K562 (cell line): ENCODE measurements around the gene CRACDL. TPM values are rescaled to one million over a fixed set of nuclear protein-coding genes. Genes with fewer than 3 reads are reported as not detected.

Source experiments
- ATAC-seq: fragments of 200-7000 bp; cut with Tn5 transposase; 3 replicates; pipeline ENCODE4 v1.9.1; 2020; ENCODE audit warnings: moderate library complexity
- BruUV-seq: library from RNA; stranded (reverse); fragments of 400-500 nt; replicated peaks from 2 replicates; lab custom pipeline; 2021; lab: Mats Ljungman, UMichigan
- CTCF ChIA-PET: fragments of 300-600 bp; formaldehyde crosslinking; extraction: SDS; loops from one replicate; lab custom pipeline; 2021; ENCODE audit warnings: low intra/inter-chr PET ratio; lab: Yijun Ruan, JAX
- POLR2A ChIA-PET: fragments of 300-600, 350-650 bp; sonication (Branson Sonifier 250); formaldehyde crosslinking; extraction: SDS; loops from one replicate; lab custom pipeline; 2021; ENCODE audit warnings: antibody characterized with exemption, inconsistent platforms; lab: Yijun Ruan, JAX
- DNase-seq, 4 experiments: peaks; one replicate each; pipeline versions ENCODE4 v3.0.0 to v3.0.0-alpha.2; 2011 to 2018; ENCODE audit warnings: low spot score in 3 of 4, mixed read lengths in 3 of 4; ENCODE audit errors: extremely low read depth in 1 of 4
- FAIRE-seq: peaks from 2 replicates; lab custom pipeline; 2011; peaks lifted over from hg19 to GRCh38; lab: Jason Lieb, UNC
- H2AFZ ChIP-seq: 2 replicates; pipeline ENCODE4 v1.6.0; 2011; ENCODE audit warnings: low read depth, low read length, control low read depth, inconsistent platforms
- H3K27ac ChIP-seq: fragments of 200-600 bp; 3 replicates; pipeline ENCODE4 v1.8.0; 2011; ENCODE audit warnings: low read depth, mild to moderate bottlenecking, control low read depth, inconsistent platforms, low read length, moderate library complexity, mixed read lengths; ENCODE audit errors: extremely low read depth
- H3K27me3 ChIP-seq, 2 experiments: fragments of 300-600 bp in 1 of 2; 2 replicates in 1 of 2; 3 replicates in 1 of 2; pipeline versions ENCODE4 v1.6.0 to v1.8.0; 2011; ENCODE audit warnings: inconsistent platforms in 2 of 2, low read length in 2 of 2, mild to moderate bottlenecking in 1 of 2, mixed read lengths in 1 of 2, moderate library complexity in 1 of 2; ENCODE audit not compliant: control insufficient read depth in 2 of 2, insufficient read depth in 2 of 2
- H3K36me3 ChIP-seq: fragments of 300-600 bp; 3 replicates; pipeline ENCODE4 v1.8.0; 2011; ENCODE audit warnings: mild to moderate bottlenecking, low read length, inconsistent platforms; ENCODE audit not compliant: control insufficient read depth, insufficient read depth
- H3K4me1 ChIP-seq, 2 experiments: fragments of 200-600 bp in 1 of 2; replicated peaks in 1 of 2; 2 replicates in 1 of 2; 3 replicates in 1 of 2; pipeline versions ENCODE4 v1.5.1 to v1.8.0; 2011; ENCODE audit warnings: inconsistent platforms in 2 of 2, low read length in 2 of 2, mild to moderate bottlenecking in 1 of 2, mixed read lengths in 1 of 2, moderate library complexity in 1 of 2; ENCODE audit not compliant: control insufficient read depth in 2 of 2, insufficient read depth in 2 of 2
- H3K4me2 ChIP-seq: 2 replicates; pipeline ENCODE4 v1.6.1; 2011; ENCODE audit warnings: low read length, control low read depth, inconsistent platforms, mixed read lengths; ENCODE audit not compliant: insufficient read depth
- H3K4me3 ChIP-seq: fragments of 200-600 bp; sonication (generic), shearing (Covaris generic); 2 replicates; pipeline ENCODE4 v1.5.1; 2016; ENCODE audit warnings: control low read depth, inconsistent platforms
- H3K79me2 ChIP-seq: fragments of 200-600 bp; 3 replicates; pipeline ENCODE4 v1.8.0; 2011; ENCODE audit warnings: low read length, inconsistent platforms; ENCODE audit not compliant: control insufficient read depth, insufficient read depth
- H3K9ac ChIP-seq, 2 experiments: 2 replicates each; pipeline versions ENCODE4 v1.6.0 to v1.6.1; 2011; ENCODE audit warnings: low read depth in 2 of 2, low read length in 2 of 2, control low read depth in 1 of 2, inconsistent platforms in 1 of 2, mild to moderate bottlenecking in 1 of 2, mixed read lengths in 1 of 2; ENCODE audit not compliant: insufficient read depth in 1 of 2
- H3K9me1 ChIP-seq: one replicate; pipeline ENCODE4 v1.6.0; 2011; ENCODE audit warnings: inconsistent platforms, mild to moderate bottlenecking, low read length, moderate library complexity; ENCODE audit not compliant: control insufficient read depth, insufficient read depth
- H3K9me3 ChIP-seq: replicated peaks from 2 replicates; pipeline ENCODE4 v1.5.1; 2011; ENCODE audit warnings: low read depth, low read length, inconsistent platforms; ENCODE audit not compliant: control insufficient read depth, insufficient read depth
- H4K20me1 ChIP-seq: replicated peaks from 2 replicates; pipeline ENCODE4 v1.6.1; 2011; ENCODE audit warnings: low read length, inconsistent platforms, mixed read lengths; ENCODE audit not compliant: control insufficient read depth, insufficient read depth
- COPS2 ChIP-seq: fragments of 450-650 bp; conservative IDR thresholded peaks from 2 replicates; pipeline ENCODE4 v1.6.1; 2016; ENCODE audit warnings: mild to moderate bottlenecking, moderate library complexity
- FOXP1 ChIP-seq: sonication (generic); formaldehyde crosslinking; IDR thresholded peaks from 2 replicates; pipeline ENCODE4 v1.8.0; 2022; ENCODE audit warnings: mild to moderate bottlenecking, missing genetic modification reagents
- GTF2A2 ChIP-seq: IDR thresholded peaks from 2 replicates; pipeline ENCODE4 v1.6.1; 2016; ENCODE audit warnings: mild to moderate bottlenecking, missing genetic modification characterization, missing compliant biosample characterization
- GTF2E2 ChIP-seq: fragments of 200-800 bp; sonication (Bioruptor generic); IDR thresholded peaks from 2 replicates; pipeline ENCODE4 v1.6.1; 2016; ENCODE audit warnings: missing genetic modification characterization, missing compliant biosample characterization
- IRF1 ChIP-seq: sonication (generic); formaldehyde crosslinking; IDR thresholded peaks from 2 replicates; pipeline ENCODE4 v1.8.0; 2022; ENCODE audit warnings: missing genetic modification reagents, mild to moderate bottlenecking, borderline replicate concordance
- MBD2 ChIP-seq: sonication (generic); IDR thresholded peaks from 2 replicates; pipeline ENCODE4 v1.6.1; 2016; ENCODE audit warnings: low read depth, borderline replicate concordance
- MECOM ChIP-seq: fragments of 250-450 bp; sonication (Bioruptor Pico); IDR thresholded peaks from 2 replicates; pipeline ENCODE4 v1.8.0; 2022; ENCODE audit warnings: inconsistent platforms
- RFX5 ChIP-seq: IDR thresholded peaks from 2 replicates; pipeline ENCODE4 v1.6.1; 2011; ENCODE audit warnings: low read depth, mild to moderate bottlenecking, improper control_type of control experiment, low read length
- SIX5 ChIP-seq, 2 experiments: IDR thresholded peaks; 2 replicates each; pipeline ENCODE4 v1.6.1; 2011; ENCODE audit warnings: low read length in 2 of 2, borderline replicate concordance in 1 of 2, low read depth in 1 of 2, mild to moderate bottlenecking in 1 of 2, moderate library complexity in 1 of 2; ENCODE audit not compliant: insufficient read depth in 1 of 2
- SMC3 ChIP-seq: conservative IDR thresholded peaks from 2 replicates; pipeline ENCODE4 v1.6.1; 2011; ENCODE audit warnings: low read depth, low read length, improper control_type of control experiment; ENCODE audit not compliant: insufficient read depth
- TAF7 ChIP-seq: fragments of 450-650 bp; IDR thresholded peaks from 2 replicates; pipeline ENCODE4 v1.6.1; 2016; ENCODE audit warnings: missing genetic modification characterization, missing compliant biosample characterization
- TCF3 ChIP-seq: sonication (generic); formaldehyde crosslinking; IDR thresholded peaks from 2 replicates; pipeline ENCODE4 v1.4.0; 2020; ENCODE audit warnings: mild to moderate bottlenecking, missing genetic modification reagents
- TCFL5 ChIP-seq: fragments of 250-450 bp; sonication (Bioruptor Pico); conservative IDR thresholded peaks from 2 replicates; pipeline ENCODE4 v1.6.1; 2021; ENCODE audit warnings: mild to moderate bottlenecking, moderate library complexity, matching md5 sums
- WGBS: fragments of 100-300 bp; shearing (Covaris generic); methylation state at CpG from one replicate; pipeline ENCODE4 v1.1.6; 2016; ENCODE audit warnings: low coverage, mixed read lengths; ENCODE audit not compliant: insufficient coverage; ENCODE audit errors: missing lambda C conversion rate; 5-methylcytosine and 5-hydroxymethylcytosine counted together
- in situ Hi-C: fragments of 300-500 bp; cut with MboI; formaldehyde crosslinking; loops from 4 replicates; pipeline ENCODE4 v1.15.0; 2018; ENCODE audit warnings: inconsistent platforms, mixed read lengths
- intact Hi-C: fragments of 100-400 bp; cut with micrococcal nuclease; formaldehyde crosslinking; loops from 2 replicates; pipeline ENCODE4 v1.14.2; 2022
- polyA plus RNA-seq, 8 experiments: library from polyadenylated mRNA; depleted of rRNA in 4 of 8; stranded (reverse) in 5 of 8; unstranded in 3 of 8; fragments of >200 nt; fragmentation: Nextera tagmentation in 2 of 8; fragmentation: Illumina TruSeq in 1 of 8; extraction: Ambion mirVana in 2 of 8; extraction: Trizol in 1 of 8; gene quantifications; 2 replicates each; pipeline versions ENCODE4 v1.2.1 to v1.2.3, GENCODE V29; 2011 to 2014; ENCODE audit warnings: inconsistent platforms in 1 of 8, missing spikeins in 1 of 8
- total RNA-seq, 7 experiments: library from RNA; depleted of rRNA in 6 of 7; stranded (reverse); fragments of >200 nt in 6 of 7; fragmentation: Illumina TruSeq in 2 of 7; extraction: Trizol in 2 of 7; gene quantifications; 2 replicates each; pipeline versions ENCODE4 v1.2.1 to v1.2.3, GENCODE V29; 2011 to 2021; ENCODE audit warnings: low replicate concordance in 1 of 7
- TF ChIP-seq, protein P1 (sequence below), 2 experiments: IDR thresholded peaks in 1 of 2; conservative IDR thresholded peaks in 1 of 2; 2 replicates each; pipeline ENCODE4 v1.6.1; 2016; ENCODE audit warnings: low read depth in 2 of 2, mild to moderate bottlenecking in 1 of 2, missing compliant biosample characterization in 1 of 2, missing genetic modification characterization in 1 of 2, moderate library complexity in 1 of 2

Gene CRACDL
- total and polyA plus RNA-seq, 9 of the 15 experiments (the other 6 are each of a cell fraction or from before 2014, with no cell fraction given), result not detected

DNA sequence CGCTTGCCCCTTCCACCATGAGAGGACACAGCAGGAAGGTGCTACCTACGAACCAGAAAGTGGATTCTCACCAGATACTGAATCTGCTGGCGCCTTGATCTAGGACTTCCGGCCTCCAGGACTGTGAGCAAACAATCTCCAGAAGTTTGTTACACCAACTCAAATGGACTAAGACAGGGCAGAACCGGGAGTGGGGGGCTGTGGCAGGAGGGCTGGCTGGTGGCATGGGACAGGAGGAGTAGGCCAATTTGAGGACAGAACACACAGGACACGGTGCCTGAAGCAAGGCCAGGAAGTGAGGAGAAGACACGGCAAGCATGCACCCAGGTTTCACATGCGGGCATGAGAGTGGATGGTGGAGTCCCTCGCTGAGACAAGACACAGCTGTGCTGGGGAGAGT is 40.1 kb downstream of the CRACDL start:
- no peak for FAIRE-seq

More for the DNA sequence above, 40.1 kb downstream of the CRACDL start:
- H4K20me1 ChIP-seq, result no peaks in the 10 kb centered on the region; the same call in 1 of the 2 replicates
- ChIA-PET CTCF (no interaction called here), POLR2A (interaction anchor here (0.9 kb wide), 1 partner anchor 12 kb away, joined by 3 read pairs; no protein-coding TSS in a partner anchor)
- H3K27me3 ChIP-seq, result peaks cover 3 to 53% of the 10 kb centered on the region in 2 experiments; a peak in 3 of 5 replicates
- H3K9me3 ChIP-seq, result no peaks in the 10 kb centered on the region
- DNase-seq (no peak), ATAC-seq (no peak)
- H3K4me3 ChIP-seq, result no peak overlapping the region
- no peaks in the 10 kb centered on the region for H3K9me1 ChIP-seq
- H3K79me2 ChIP-seq, result no peaks in the 10 kb centered on the region
- no peak overlapping the region for H3K27ac ChIP-seq
- intact Hi-C loops (no loop called here), in situ Hi-C loops (no loop called here)
- H2AFZ ChIP-seq, result no peak overlapping the region
- H3K9ac ChIP-seq, result no peak overlapping the region
- H3K4me2 ChIP-seq, result no peak overlapping the region
- BruUV-seq, result no TSS peak
- TF ChIP-seq GTF2E2 (tag), result no peak
- no peak for TF ChIP-seq SIX5 (IDR thresholded peaks at IDR 0.05; ENCODE audit: borderline replicate concordance in 1 of 2, insufficient read depth in 1 of 2, low read depth in 1 of 2, low read length in 2 of 2)
- no peak for TF ChIP-seq TCF3 (CRISPR knock-in tag)
- TF ChIP-seq IRF1 (CRISPR knock-in tag), result no peak
- TF ChIP-seq, protein P1, sequence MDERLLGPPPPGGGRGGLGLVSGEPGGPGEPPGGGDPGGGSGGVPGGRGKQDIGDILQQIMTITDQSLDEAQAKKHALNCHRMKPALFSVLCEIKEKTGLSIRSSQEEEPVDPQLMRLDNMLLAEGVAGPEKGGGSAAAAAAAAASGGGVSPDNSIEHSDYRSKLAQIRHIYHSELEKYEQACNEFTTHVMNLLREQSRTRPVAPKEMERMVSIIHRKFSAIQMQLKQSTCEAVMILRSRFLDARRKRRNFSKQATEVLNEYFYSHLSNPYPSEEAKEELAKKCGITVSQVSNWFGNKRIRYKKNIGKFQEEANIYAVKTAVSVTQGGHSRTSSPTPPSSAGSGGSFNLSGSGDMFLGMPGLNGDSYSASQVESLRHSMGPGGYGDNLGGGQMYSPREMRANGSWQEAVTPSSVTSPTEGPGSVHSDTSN (CRISPR knock-in tag; IDR thresholded peaks at IDR 0.05; ENCODE audit: low read depth), result no peak
- TF ChIP-seq, protein P1 (tag; conservative IDR thresholded peaks at IDR 0.05; ENCODE audit: low read depth), result no peak
- TF ChIP-seq COPS2, result no peak
- TF ChIP-seq MECOM (CRISPR knock-in tag), result no peak
- no peak for TF ChIP-seq GTF2A2 (tag)
- TF ChIP-seq MBD2, result no peak
- no peak for TF ChIP-seq TCFL5 (CRISPR knock-in tag)
- no peak for TF ChIP-seq FOXP1 (CRISPR knock-in tag)
- TF ChIP-seq SMC3, result no peak
- TF ChIP-seq RFX5, result no peak
- TF ChIP-seq TAF7 (tag), result no peak
- TF ChIP-seq, all 486 proteins: peak for 0
- WGBS, result 1% methylated on average over 9 of the region's 9 CpGs
- Histone ChIP-seq H3K36me3 (no peaks in the 10 kb centered on the region), H3K4me1 (no peaks in the 10 kb centered on the region)
